Trophoblast cell (in vitro differentiated cells and primary cell): ENCODE results near the gene HNRNPA1.

ENCODE experiments used
- DNase-seq, 2 donors: peaks; one replicate each; pipeline ENCODE4 v3.0.0-alpha.2; 2016
- H2AFZ ChIP-seq: 2 replicates; pipeline ENCODE4 v1.6.1; 2013; ENCODE audit warnings: low read length, moderate library complexity, mild to moderate bottlenecking; ENCODE audit not compliant: insufficient read depth, poor library complexity
- H2AK5ac ChIP-seq: 2 replicates; pipeline ENCODE4 v1.6.1; 2013; ENCODE audit warnings: mild to moderate bottlenecking, low read length
- H2BK120ac ChIP-seq: 2 replicates; pipeline ENCODE4 v1.6.1; 2013; ENCODE audit warnings: low read length, mild to moderate bottlenecking, moderate library complexity; ENCODE audit not compliant: insufficient read depth, poor library complexity
- H2BK12ac ChIP-seq: 2 replicates; pipeline ENCODE4 v1.6.1; 2013; ENCODE audit warnings: mild to moderate bottlenecking, low read length, moderate library complexity
- H2BK5ac ChIP-seq: 2 replicates; pipeline ENCODE4 v1.6.1; 2013; ENCODE audit warnings: low read length, low read depth, moderate library complexity, mild to moderate bottlenecking; ENCODE audit not compliant: poor library complexity
- H3K14ac ChIP-seq: 2 replicates; pipeline ENCODE4 v1.6.1; 2013; ENCODE audit warnings: mild to moderate bottlenecking, low read length
- H3K18ac ChIP-seq: 2 replicates; pipeline ENCODE4 v1.6.1; 2013; ENCODE audit warnings: mild to moderate bottlenecking, low read length
- H3K23ac ChIP-seq: 2 replicates; pipeline ENCODE4 v1.6.1; 2013; ENCODE audit warnings: low read length
- H3K27ac ChIP-seq: 2 replicates; pipeline ENCODE4 v1.5.1; 2013; ENCODE audit warnings: low read depth, mild to moderate bottlenecking, inconsistent platforms, low read length, moderate library complexity
- H3K27me3 ChIP-seq: 2 replicates; pipeline ENCODE4 v1.6.1; 2013; ENCODE audit warnings: inconsistent platforms, mild to moderate bottlenecking, low read length, moderate library complexity; ENCODE audit not compliant: insufficient read depth
- H3K36me3 ChIP-seq, 2 experiments: 1 replicate in 1 of 2; 2 replicates in 1 of 2; pipeline ENCODE4 v1.6.1; 2013; ENCODE audit warnings: low read length in 2 of 2, mild to moderate bottlenecking in 2 of 2, moderate library complexity in 1 of 2; ENCODE audit not compliant: insufficient read depth in 2 of 2, control insufficient read depth in 1 of 2
- H3K4ac ChIP-seq: 2 replicates; pipeline ENCODE4 v1.6.1; 2013; ENCODE audit warnings: low read depth, mild to moderate bottlenecking, low read length, moderate library complexity
- H3K4me1 ChIP-seq, 2 experiments: 1 replicate in 1 of 2; 2 replicates in 1 of 2; pipeline ENCODE4 v1.6.1; 2013; ENCODE audit warnings: low read length in 2 of 2, mild to moderate bottlenecking in 2 of 2, moderate library complexity in 1 of 2; ENCODE audit not compliant: insufficient read depth in 2 of 2, control insufficient read depth in 1 of 2
- H3K4me2 ChIP-seq: 2 replicates; pipeline ENCODE4 v1.6.1; 2013; ENCODE audit warnings: inconsistent platforms, mild to moderate bottlenecking, low read length, moderate library complexity
- H3K4me3 ChIP-seq: 2 replicates; pipeline ENCODE4 v1.5.1; 2013; ENCODE audit warnings: mild to moderate bottlenecking, low read depth, low read length, inconsistent platforms
- H3K79me1 ChIP-seq: one replicate; pipeline ENCODE4 v1.6.1; 2013; ENCODE audit warnings: low read length
- H3K79me2 ChIP-seq: 2 replicates; pipeline ENCODE4 v1.6.1; 2013; ENCODE audit warnings: low read length, mild to moderate bottlenecking; ENCODE audit not compliant: control insufficient read depth, insufficient read depth, poor library complexity
- H3K9ac ChIP-seq: 2 replicates; pipeline ENCODE4 v1.6.1; 2013; ENCODE audit warnings: mild to moderate bottlenecking, low read length
- H3K9me3 ChIP-seq: 2 replicates; pipeline ENCODE4 v1.6.1; 2013; ENCODE audit warnings: low read depth, mild to moderate bottlenecking, control low read depth, inconsistent platforms, low read length; ENCODE audit not compliant: insufficient read depth
- H4K12ac ChIP-seq: 2 replicates; pipeline ENCODE4 v1.6.1; 2013; ENCODE audit warnings: low read depth, mild to moderate bottlenecking, low read length, moderate library complexity
- H4K8ac ChIP-seq: 2 replicates; pipeline ENCODE4 v1.6.1; 2013; ENCODE audit warnings: low read depth, mild to moderate bottlenecking, low read length, moderate library complexity
- H4K91ac ChIP-seq: one replicate; pipeline ENCODE4 v1.6.1; 2013; ENCODE audit warnings: low read depth, mild to moderate bottlenecking, low read length, moderate library complexity
- WGBS: extraction: QIAGEN DNeasy Blood & Tissue Kit; methylation state at CpG from one replicate; pipeline ENCODE4 v1.1.7; 2013; ENCODE audit warnings: missing lambda C conversion rate; ENCODE audit not compliant: insufficient read length, insufficient coverage; ENCODE audit errors: extremely low coverage; 5-methylcytosine and 5-hydroxymethylcytosine counted together

The HNRNPA1 gene

GRCh38 chr12:54329759-54330158, 49.2 kb downstream of the HNRNPA1 start:
- H3K9ac ChIP-seq = peak overlapping the region; percentile 79
- peaks cover 2% of the 10 kb centered on the region for H3K79me2 ChIP-seq
- no peaks in the 10 kb centered on the region for H3K36me3 ChIP-seq
- H3K4me2 ChIP-seq = peak overlapping the region; percentile 43
- H4K12ac ChIP-seq = no peak overlapping the region
- H3K9me3 ChIP-seq = no peaks in the 10 kb centered on the region
- peak overlapping the region; percentile 84 for H3K18ac ChIP-seq
- no peak overlapping the region for H3K4me3 ChIP-seq
- no peaks in the 10 kb centered on the region for H3K27me3 ChIP-seq
- peak overlapping the region; percentile 84 for H3K27ac ChIP-seq
- H3K14ac ChIP-seq = peak overlapping the region; percentile 28
- no CpG with 5 or more reads among the region's 5 CpGs for WGBS
- H3K79me1 ChIP-seq = peaks cover 7% of the 10 kb centered on the region
- no peak overlapping the region for H2AFZ ChIP-seq
- H2BK120ac ChIP-seq = peak overlapping the region; percentile 84
- peak overlapping the region; percentile 4 for H4K8ac ChIP-seq
- peak overlapping the region; percentile 82 for H4K91ac ChIP-seq
- H3K4me1 ChIP-seq = peaks cover 6 to 13% of the 10 kb centered on the region in 2 experiments
- no peak overlapping the region for H3K23ac ChIP-seq
- H2AK5ac ChIP-seq = peak overlapping the region; percentile 79
- peak overlapping the region; percentile 27 for H2BK12ac ChIP-seq
- no peak for DNase-seq
- H3K4ac ChIP-seq = peak overlapping the region; percentile 95
- H2BK5ac ChIP-seq = peak overlapping the region; percentile 74

DNA sequence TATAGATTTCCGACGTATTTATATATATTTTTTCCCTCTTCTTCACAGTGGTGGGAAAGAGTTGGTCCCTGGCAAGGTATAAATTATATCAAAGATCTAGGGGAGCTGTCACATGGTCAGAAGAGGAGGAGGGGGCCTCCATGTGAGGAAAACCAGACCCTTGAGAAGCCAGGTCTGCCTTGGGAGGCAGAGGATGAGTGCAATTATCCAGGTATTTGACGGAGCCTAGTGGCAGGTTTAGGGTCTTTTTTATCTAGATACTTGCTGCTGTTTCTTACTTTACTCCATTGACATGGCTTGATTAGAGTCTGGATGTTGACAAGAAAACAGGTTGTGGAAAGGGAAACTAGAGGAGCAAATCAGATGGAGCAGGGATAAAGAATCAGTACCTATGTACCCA, 49.9 kb downstream of the HNRNPA1 start:
- H2BK120ac ChIP-seq = no peak overlapping the region
- no peaks in the 10 kb centered on the region for H3K36me3 ChIP-seq
- H3K18ac ChIP-seq = no peak overlapping the region
- peak overlapping the region; percentile 27 for H3K4me2 ChIP-seq
- H3K4me1 ChIP-seq = peaks cover 6 to 13% of the 10 kb centered on the region in 2 experiments
- peaks cover 3% of the 10 kb centered on the region for H3K79me1 ChIP-seq
- H3K23ac ChIP-seq = no peak overlapping the region
- DNase-seq = no peak
- H2BK12ac ChIP-seq = peak overlapping the region; percentile 50
- H3K9ac ChIP-seq = no peak overlapping the region
- H3K4me3 ChIP-seq = no peak overlapping the region
- no peak overlapping the region for H4K91ac ChIP-seq
- no peak overlapping the region for H2AK5ac ChIP-seq
- H3K4ac ChIP-seq = peak overlapping the region; percentile 33
- peak overlapping the region; percentile 84 for H3K27ac ChIP-seq
- no peaks in the 10 kb centered on the region for H3K27me3 ChIP-seq
- H2AFZ ChIP-seq = no peak overlapping the region
- no peak overlapping the region for H4K8ac ChIP-seq
- H4K12ac ChIP-seq = no peak overlapping the region
- H3K14ac ChIP-seq = no peak overlapping the region
- H3K9me3 ChIP-seq = no peaks in the 10 kb centered on the region
- no peaks in the 10 kb centered on the region for H3K79me2 ChIP-seq
- H2BK5ac ChIP-seq = peak overlapping the region; percentile 74
- WGBS = no CpG with 5 or more reads among the region's 3 CpGs

DNA sequence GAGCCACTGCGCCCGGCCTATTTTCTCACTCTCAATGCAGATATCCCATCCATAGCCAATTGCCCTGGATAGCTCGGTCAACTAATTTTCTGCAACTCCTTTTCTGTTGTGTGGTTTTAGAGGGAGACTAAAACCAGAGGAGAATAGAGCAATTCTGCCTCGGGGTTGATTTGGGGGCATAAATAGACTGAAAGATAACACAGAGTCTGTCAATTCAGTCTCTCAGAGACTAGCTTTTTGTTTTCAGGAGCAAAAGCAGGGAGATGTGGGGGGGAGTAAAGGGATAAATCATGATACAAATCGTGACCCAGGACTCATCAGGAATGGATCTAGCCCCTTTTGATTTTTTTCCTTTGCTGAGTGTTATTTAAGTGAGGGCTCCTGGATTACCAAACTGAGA, 50.9 kb downstream of the HNRNPA1 start:
- Histone ChIP-seq H4K12ac (no peak overlapping the region), H3K27me3 (no peaks in the 10 kb centered on the region), H4K8ac (no peak overlapping the region), H2BK120ac (no peak overlapping the region), H2AK5ac (no peak overlapping the region), H3K23ac (no peak overlapping the region), H3K4me1 (peaks cover 6 to 13% of the 10 kb centered on the region in 2 experiments), H3K14ac (no peak overlapping the region), H3K4me3 (no peak overlapping the region), H3K4me2 (no peak overlapping the region), H2BK5ac (peak overlapping the region; percentile 40), H4K91ac (peak overlapping the region; percentile 5), H3K4ac (no peak overlapping the region), H2BK12ac (peak overlapping the region; percentile 49), H3K79me2 (no peaks in the 10 kb centered on the region), H3K9me3 (no peaks in the 10 kb centered on the region), H3K27ac (peak overlapping the region; percentile 1), H2AFZ (no peak overlapping the region), H3K36me3 (no peaks in the 10 kb centered on the region), H3K18ac (peak overlapping the region; percentile 35), H3K9ac (no peak overlapping the region), H3K79me1 (peaks cover 3% of the 10 kb centered on the region)
- DNase-seq = no peak
- WGBS = no CpG with 5 or more reads among the region's 5 CpGs

- Histone ChIP-seq H2AK5ac (no peak overlapping the region), H2AFZ (no peak overlapping the region), H3K23ac (no peak overlapping the region), H3K79me2 (no peaks in the 10 kb centered on the region), H3K27me3 (no peaks in the 10 kb centered on the region), H3K4me2 (no peak overlapping the region), H4K12ac (no peak overlapping the region), H3K4me1 (peaks cover 9 to 12% of the 10 kb centered on the region in 2 experiments), H3K14ac (no peak overlapping the region), H3K27ac (no peak overlapping the region), H3K9me3 (no peaks in the 10 kb centered on the region), H4K91ac (no peak overlapping the region), H4K8ac (no peak overlapping the region), H3K9ac (no peak overlapping the region), H3K79me1 (peaks cover 3% of the 10 kb centered on the region), H2BK120ac (no peak overlapping the region), H2BK12ac (no peak overlapping the region), H3K4ac (no peak overlapping the region), H3K36me3 (no peaks in the 10 kb centered on the region), H3K18ac (no peak overlapping the region), H3K4me3 (no peak overlapping the region), H2BK5ac (no peak overlapping the region)
- no peak for DNase-seq
- WGBS = no CpG with 5 or more reads among the region's 4 CpGs
Observed at GRCh38 chr12:54333420-54334034, 53.0 kb downstream of the HNRNPA1 start.
